H1 (cell line): ENCODE results near the gene ARFGEF3. TPM values are rescaled to one million over a fixed set of nuclear protein-coding genes. Genes with fewer than 3 reads are reported as not detected.

ENCODE experiments used
- CTCF ChIA-PET: fragments of 300-600 bp; sonication (Branson Sonifier 250); formaldehyde crosslinking; loops from one replicate; lab custom pipeline; 2021; ENCODE audit not compliant: partially characterized antibody; lab: Charles Lee
- POLR2A ChIA-PET: fragments of 300-600 bp; sonication (Branson Sonifier 250); formaldehyde crosslinking; loops from one replicate; lab custom pipeline; 2021; ENCODE audit warnings: inconsistent platforms; ENCODE audit not compliant: partially characterized antibody; lab: Charles Lee
- DNase-seq, 2 experiments: peaks; one replicate each; pipeline versions ENCODE4 v3.0.0 to v3.0.0-alpha.2; 2010 to 2022; ENCODE audit warnings: low spot score in 2 of 2, low read depth in 1 of 2, mixed read lengths in 1 of 2
- FAIRE-seq: peaks from 2 replicates; lab custom pipeline; 2011; peaks lifted over from hg19 to GRCh38; lab: Jason Lieb, UNC
- H2AFZ ChIP-seq: 2 replicates; pipeline ENCODE4 v1.8.1; 2012; ENCODE audit warnings: low read length, inconsistent platforms
- H2AK5ac ChIP-seq: 2 replicates; pipeline ENCODE4 v1.6.1; 2013; ENCODE audit warnings: low read depth, low read length
- H2BK120ac ChIP-seq: replicated peaks from 2 replicates; pipeline ENCODE3; 2013; ENCODE audit warnings: low read depth, low read length, inconsistent platforms
- H2BK12ac ChIP-seq: 2 replicates; pipeline ENCODE4 v1.6.1; 2013; ENCODE audit warnings: low read depth, low read length
- H2BK15ac ChIP-seq: 2 replicates; pipeline ENCODE4 v1.6.1; 2013; ENCODE audit warnings: low read length
- H2BK20ac ChIP-seq: 2 replicates; pipeline ENCODE4 v1.6.1; 2013; ENCODE audit warnings: low read length
- H2BK5ac ChIP-seq: 2 replicates; pipeline ENCODE4 v1.6.1; 2013; ENCODE audit warnings: low read depth, low read length
- H3K14ac ChIP-seq: 2 replicates; pipeline ENCODE4 v1.6.1; 2013; ENCODE audit warnings: inconsistent platforms; ENCODE audit not compliant: insufficient read length
- H3K18ac ChIP-seq: 2 replicates; pipeline ENCODE4 v1.6.1; 2013; ENCODE audit warnings: low read length; ENCODE audit errors: extremely low read depth
- H3K23ac ChIP-seq: 2 replicates; pipeline ENCODE4 v1.6.1; 2013; ENCODE audit warnings: inconsistent platforms; ENCODE audit not compliant: insufficient read length
- H3K23me2 ChIP-seq: 2 replicates; pipeline ENCODE4 v1.6.1; 2013; ENCODE audit warnings: low read depth, low read length
- H3K27ac ChIP-seq: 2 replicates; pipeline ENCODE4 v1.6.1; 2011; ENCODE audit warnings: low read depth, low read length, inconsistent platforms
- H3K27me3 ChIP-seq, 4 experiments: replicated peaks in 1 of 4; 1 replicate in 1 of 4; 2 replicates in 3 of 4; pipeline versions ENCODE4 v1.6.1 to v1.8.1; 2011 to 2013; ENCODE audit warnings: low read length in 3 of 4, mild to moderate bottlenecking in 3 of 4, inconsistent platforms in 2 of 4, mixed read lengths in 2 of 4, moderate library complexity in 1 of 4; ENCODE audit not compliant: control insufficient read depth in 3 of 4, insufficient read depth in 3 of 4; ENCODE audit errors: extremely low read depth in 1 of 4
- H3K36me3 ChIP-seq, 4 experiments: 2 replicates each; pipeline versions ENCODE4 v1.6.1 to v1.8.1; 2011 to 2013; ENCODE audit warnings: mild to moderate bottlenecking in 4 of 4, low read length in 3 of 4, moderate library complexity in 2 of 4, control low read depth in 1 of 4, inconsistent platforms in 1 of 4; ENCODE audit not compliant: insufficient read depth in 4 of 4, control insufficient read depth in 2 of 4
- H3K4ac ChIP-seq: replicated peaks from 2 replicates; pipeline ENCODE3; 2013; ENCODE audit warnings: low read length, low read depth, mixed read lengths, inconsistent platforms; ENCODE audit not compliant: insufficient read length
- H3K4me1 ChIP-seq, 4 experiments: replicated peaks in 1 of 4; 1 replicate in 1 of 4; 2 replicates in 3 of 4; pipeline versions ENCODE4 v1.6.1 to v1.8.1; 2011 to 2013; ENCODE audit warnings: low read length in 3 of 4, inconsistent platforms in 2 of 4, mixed read lengths in 1 of 4; ENCODE audit not compliant: insufficient read depth in 4 of 4, control insufficient read depth in 3 of 4
- H3K4me2 ChIP-seq, 2 experiments: 2 replicates each; pipeline versions ENCODE4 v1.6.1 to v1.8.1; 2011 to 2013; ENCODE audit warnings: low read depth in 2 of 2, low read length in 2 of 2, control low read depth in 1 of 2, inconsistent platforms in 1 of 2, mild to moderate bottlenecking in 1 of 2; ENCODE audit not compliant: insufficient read depth in 1 of 2
- H3K4me3 ChIP-seq, 4 experiments: fragments of 200-600, 300-600 bp in 1 of 4; sonication (generic), shearing (Covaris generic), sonication (Bioruptor Twin) in 1 of 4; 2 replicates each; pipeline versions ENCODE4 v1.5.1 to v1.8.1; 2011 to 2016; ENCODE audit warnings: low read length in 4 of 4, low read depth in 3 of 4, control low read depth in 2 of 4, inconsistent platforms in 2 of 4, mild to moderate bottlenecking in 2 of 4, mixed read lengths in 1 of 4, moderate library complexity in 1 of 4; ENCODE audit not compliant: insufficient read depth in 2 of 4; ENCODE audit errors: extremely low read depth in 1 of 4
- H3K56ac ChIP-seq: replicated peaks from 2 replicates; pipeline ENCODE3; 2013; ENCODE audit warnings: low read depth, mild to moderate bottlenecking, mixed read lengths, low read length, inconsistent platforms; ENCODE audit not compliant: insufficient read length
- H3K79me1 ChIP-seq: 2 replicates; pipeline ENCODE4 v1.6.1; 2013; ENCODE audit warnings: low read depth, low read length, control low read depth
- H3K79me2 ChIP-seq, 2 experiments: 2 replicates each; pipeline versions ENCODE4 v1.6.1 to v1.8.1; 2012 to 2013; ENCODE audit warnings: low read length in 2 of 2, mild to moderate bottlenecking in 2 of 2, inconsistent platforms in 1 of 2; ENCODE audit not compliant: insufficient read depth in 2 of 2, control insufficient read depth in 1 of 2
- H3K9ac ChIP-seq, 4 experiments: replicated peaks in 1 of 4; 1 replicate in 1 of 4; 2 replicates in 3 of 4; pipeline versions ENCODE4 v1.6.1 to v1.8.1; 2011 to 2013; ENCODE audit warnings: low read depth in 3 of 4, low read length in 3 of 4, control low read depth in 2 of 4, mild to moderate bottlenecking in 2 of 4, moderate library complexity in 2 of 4, inconsistent platforms in 1 of 4; ENCODE audit errors: extremely low read depth in 1 of 4
- H3K9me3 ChIP-seq, 2 experiments: 2 replicates each; pipeline versions ENCODE4 v1.6.1 to v1.8.1; 2012 to 2013; ENCODE audit warnings: mild to moderate bottlenecking in 2 of 2, moderate library complexity in 2 of 2, control low read depth in 1 of 2, inconsistent platforms in 1 of 2, low read depth in 1 of 2, low read length in 1 of 2, mixed read lengths in 1 of 2; ENCODE audit not compliant: insufficient read depth in 2 of 2
- H4K20me1 ChIP-seq, 2 experiments: replicated peaks in 1 of 2; 2 replicates each; pipeline versions ENCODE3 to v1.8.1; 2011 to 2013; ENCODE audit warnings: inconsistent platforms in 2 of 2, low read length in 2 of 2, mild to moderate bottlenecking in 1 of 2; ENCODE audit not compliant: insufficient read depth in 2 of 2, control insufficient read depth in 1 of 2
- H4K5ac ChIP-seq: 2 replicates; pipeline ENCODE4 v1.6.1; 2013; ENCODE audit warnings: low read length, low read depth, mixed read lengths, inconsistent platforms; ENCODE audit not compliant: insufficient read length
- H4K8ac ChIP-seq: 2 replicates; pipeline ENCODE4 v1.8.0; 2013; ENCODE audit warnings: mild to moderate bottlenecking, moderate library complexity, low read length, inconsistent platforms; ENCODE audit not compliant: insufficient read depth; ENCODE audit errors: extremely low read depth
- H4K91ac ChIP-seq: replicated peaks from 2 replicates; pipeline ENCODE3; 2013; ENCODE audit warnings: low read length, mixed read lengths, inconsistent platforms; ENCODE audit not compliant: insufficient read length
- ATF2 ChIP-seq: IDR thresholded peaks from 2 replicates; pipeline ENCODE4 v1.6.1; 2012; ENCODE audit warnings: low read length, inconsistent platforms
- CBX5 ChIP-seq: fragments of 300-800, 300-1000 bp; sonication (generic); IDR thresholded peaks from 2 replicates; pipeline ENCODE4 v1.7.1; 2016; ENCODE audit warnings: antibody characterized with exemption, low read length, low read depth
- CTBP2 ChIP-seq: IDR thresholded peaks from 2 replicates; pipeline ENCODE4 v1.7.0; 2011; ENCODE audit warnings: borderline replicate concordance, mild to moderate bottlenecking, moderate library complexity, mixed read lengths, low read length; ENCODE audit not compliant: insufficient read depth, insufficient read length
- EZH2 ChIP-seq: fragments of 200-600 bp; sonication (generic); IDR thresholded peaks from 2 replicates; pipeline ENCODE4 v1.7.1; 2012; ENCODE audit warnings: low read depth, mild to moderate bottlenecking, moderate library complexity, low read length, inconsistent platforms; ENCODE audit not compliant: severe bottlenecking
- JUN ChIP-seq: IDR thresholded peaks from 2 replicates; pipeline ENCODE4 v1.6.1; 2011; ENCODE audit warnings: low read depth, mild to moderate bottlenecking, improper control_type of control experiment, low read length
- SIN3A ChIP-seq, 2 experiments: IDR thresholded peaks in 1 of 2; conservative IDR thresholded peaks in 1 of 2; 2 replicates each; pipeline ENCODE4 v1.6.1; 2011 to 2012; ENCODE audit warnings: low read length in 2 of 2, improper control_type of control experiment in 1 of 2, low read depth in 1 of 2, mild to moderate bottlenecking in 1 of 2
- TAF7 ChIP-seq: optimal IDR thresholded peaks from 2 replicates; pipeline ENCODE3; 2011; ENCODE audit warnings: low read depth, mild to moderate bottlenecking, inconsistent platforms, low read length, moderate library complexity, borderline replicate concordance
- TBP ChIP-seq: IDR thresholded peaks from 2 replicates; pipeline ENCODE4 v1.6.1; 2011; ENCODE audit warnings: low read depth, low read length, improper control_type of control experiment
- WGBS, 2 experiments: shearing (Covaris generic) in 1 of 2; methylation state at CpG; one replicate each; pipeline versions ENCODE4 v1.1.6 to v1.1.7; 2013 to 2015; ENCODE audit warnings: low lambda C conversion rate in 2 of 2, mixed read lengths in 2 of 2, inconsistent platforms in 1 of 2, low coverage in 1 of 2, missing lambda C conversion rate in 1 of 2; ENCODE audit not compliant: insufficient replicate concordance in 2 of 2, insufficient coverage in 1 of 2, insufficient read length in 1 of 2; ENCODE audit errors: extremely low coverage in 1 of 2, missing lambda C conversion rate in 1 of 2; 5-methylcytosine and 5-hydroxymethylcytosine counted together
- polyA plus RNA-seq, 7 experiments: library from polyadenylated mRNA; depleted of rRNA in 3 of 7; stranded (reverse) in 5 of 7; unstranded in 2 of 7; fragments of >200 nt in 5 of 7; fragments of 200-250 nt in 2 of 7; gene quantifications; 1 replicate in 5 of 7; 2 replicates in 1 of 7; 4 replicates in 1 of 7; pipeline versions ENCODE4 v1.2.1 to v1.2.3, GENCODE V29; 2011 to 2013; ENCODE audit warnings: missing spikeins in 2 of 7, mixed read lengths in 2 of 7
- total RNA-seq: library from RNA; stranded (reverse); fragmentation: NEBNext Ultra II Directional; extraction: Animal tissue kit (Norgen Biotek cat#: 25700); gene quantifications from 2 replicates; pipeline ENCODE4 v1.2.1, GENCODE V29; 2021

Gene ARFGEF3
- total and polyA plus RNA-seq, 2 of the 8 experiments (the other 6 are each of a cell fraction or from before 2014, with no cell fraction given): 5.8 to 23.2 TPM

- H4K20me1 ChIP-seq: no peaks in the 10 kb centered on the region
- no peak overlapping the region for H2AFZ ChIP-seq
- H2AK5ac ChIP-seq: no peak overlapping the region
- ChIA-PET CTCF (interaction anchor here (1.2 to 1.5 kb wide), 3 partner anchors 11 to 43 kb away, joined by 3 to 5 read pairs (median 3); no protein-coding TSS in a partner anchor), POLR2A (interaction anchor here (1.0 kb wide), 1 partner anchor 163 kb away, joined by 3 read pairs; no protein-coding TSS in a partner anchor)
- H2BK15ac ChIP-seq: no peak overlapping the region
- peaks cover 8 to 18% (median 11%) of the 10 kb centered on the region in 4 experiments; a peak in 6 of 7 replicates for H3K4me1 ChIP-seq
- no peak overlapping the region for H3K4me3 ChIP-seq
- H3K14ac ChIP-seq: no peak overlapping the region
- H4K91ac ChIP-seq: no peak overlapping the region
- no peaks in the 10 kb centered on the region for H3K27me3 ChIP-seq
- FAIRE-seq (no peak), DNase-seq (no peak)
- no peak overlapping the region for H3K27ac ChIP-seq
- no peak overlapping the region for H4K8ac ChIP-seq
- no peak overlapping the region for H2BK120ac ChIP-seq
- WGBS, 2 experiments: 77 to 100% methylated on average over 1 to 3 of the region's 3 CpGs
- H3K79me2 ChIP-seq: no peaks in the 10 kb centered on the region
- H2BK20ac ChIP-seq: no peak overlapping the region
- no peak overlapping the region for H3K23ac ChIP-seq
- no peak overlapping the region for H4K5ac ChIP-seq
- no peak overlapping the region for H3K4ac ChIP-seq
- no peak overlapping the region for H2BK5ac ChIP-seq
- peaks cover 0 to 14% (median 5%) of the 10 kb centered on the region in 4 experiments; a peak in 4 of 8 replicates for H3K36me3 ChIP-seq
- no peak overlapping the region for H3K9ac ChIP-seq
- no peak overlapping the region for H3K56ac ChIP-seq
- no peaks in the 10 kb centered on the region for H3K9me3 ChIP-seq
- H3K23me2 ChIP-seq: no peaks in the 10 kb centered on the region
- H3K18ac ChIP-seq: no peak overlapping the region
- no peak overlapping the region for H2BK12ac ChIP-seq
- no peak overlapping the region for H3K4me2 ChIP-seq
- no peaks in the 10 kb centered on the region for H3K79me1 ChIP-seq
- TF ChIP-seq CBX5: no peak
- TF ChIP-seq ATF2: no peak
- TF ChIP-seq CTBP2: no peak
- TF ChIP-seq JUN: no peak
- no peak for TF ChIP-seq TBP
- TF ChIP-seq EZH2: no peak
- TF ChIP-seq SIN3A (conservative IDR thresholded peaks at IDR 0.05 in 1 of 2, IDR thresholded peaks at IDR 0.05 in 1 of 2; ENCODE audit: low read depth in 1 of 2, low read length in 2 of 2): no peak
- no peak for TF ChIP-seq TAF7
Measured at GRCh38 chr6:138328210-138328609, 166.5 kb downstream of the ARFGEF3 start.
